ENCODE data around the gene BCAS1. TPM values are rescaled to one million over a fixed set of nuclear protein-coding genes. Genes with fewer than 3 reads are reported as not detected.

Gene BCAS1
- total RNA-seq, 1 experiment from 2014 or later = 0.17 TPM

GRCh38 chr20:54051068-54051467 lies 19.3 kb downstream of the BCAS1 start:
- ChIA-PET CTCF (no interaction called here), POLR2A (no interaction called here), RAD21 (ENCODE audit: low non-redundant PET in 1 of 2, low total read pairs in 2 of 2, uncharacterized antibody in 2 of 2, unreplicated experiment in 2 of 2) (no interaction called here)
- Histone ChIP-seq H2AFZ (ENCODE audit: low read depth, low read length, poor library complexity, severe bottlenecking) (no peak overlapping the region), H3K36me3 (ENCODE audit: control insufficient read depth in 1 of 2, insufficient read depth in 2 of 2, low read length in 2 of 2) (no peaks in the 10 kb centered on the region), H3K9me3 (ENCODE audit: control insufficient read depth in 1 of 2, insufficient read depth in 1 of 2, low read depth in 1 of 2, low read length in 2 of 2) (no peaks in the 10 kb centered on the region), H3K9ac (ENCODE audit: low read length) (no peak overlapping the region), H3K4me2 (ENCODE audit: low read length) (no peak overlapping the region), H4K20me1 (ENCODE audit: insufficient read depth) (no peaks in the 10 kb centered on the region), H3K4me3 (replicated peaks in 1 of 2; ENCODE audit: low read depth in 1 of 2, low read length in 2 of 2) (no peak overlapping the region), H3K9me2 (ENCODE audit: insufficient read depth) (no peaks in the 10 kb centered on the region), H3K79me2 (ENCODE audit: insufficient read depth, low read length) (no peaks in the 10 kb centered on the region), H3K4me1 (ENCODE audit: control insufficient read depth in 1 of 2, insufficient read depth in 2 of 2, low read length in 2 of 2) (no peaks in the 10 kb centered on the region), H3K27me3 (ENCODE audit: insufficient read depth, low read length) (no peaks in the 10 kb centered on the region), H3K27ac (ENCODE audit: low read depth, low read length) (no peak overlapping the region)
- ATAC-seq (no peak), DNase-seq (ENCODE audit: low read depth, low spot score) (no peak)
- no TSS peak for BruUV-seq (replicated peaks)
- TF ChIP-seq JUND (IDR thresholded peaks at IDR 0.05) (no peak), POLR2A (IDR thresholded peaks at IDR 0.05; ENCODE audit: borderline replicate concordance, extremely low read depth, insufficient read depth, insufficient read length) (no peak), EZH2 (IDR thresholded peaks at IDR 0.05) (no peak), ZFX (IDR thresholded peaks at IDR 0.05) (no peak), SIN3A (IDR thresholded peaks at IDR 0.05; ENCODE audit: low read depth) (no peak), SRF (IDR thresholded peaks at IDR 0.05; ENCODE audit: low read depth) (no peak), SP1 (IDR thresholded peaks at IDR 0.05; ENCODE audit: low read depth) (no peak), MAX (IDR thresholded peaks at IDR 0.05) (no peak), CEBPB (IDR thresholded peaks at IDR 0.05; ENCODE audit: low read depth) (no peak), ZNF274 (IDR thresholded peaks at IDR 0.05; ENCODE audit: low read depth, low read length) (no peak), RAD21 (IDR thresholded peaks at IDR 0.05; ENCODE audit: low read depth) (no peak), ELF1 (IDR thresholded peaks at IDR 0.05; ENCODE audit: borderline replicate concordance, low read depth) (no peak), YY1 (IDR thresholded peaks at IDR 0.05; ENCODE audit: extremely low read depth, insufficient replicate concordance, low read depth, low read length) (no peak), TCF7L2 (IDR thresholded peaks at IDR 0.05; ENCODE audit: borderline replicate concordance, extremely low read depth, insufficient read depth, insufficient read length) (no peak)
- intact Hi-C loops (cut with micrococcal nuclease) = no loop called here
